Transverse colon (tissue), 4 donors: ENCODE data around the gene PIEZO1. TPM values are rescaled to one million over a fixed set of nuclear protein-coding genes. Genes with fewer than 3 reads are reported as not detected.

Experiments
- DNase-seq: peaks from one replicate; pipeline ENCODE4 v3.0.0-alpha.2; 2019
- H3K27ac ChIP-seq, 4 donors: fragments of 200-600 bp; sonication (generic); 2 replicates each; pipeline ENCODE4 v1.5.1; 2016 to 2018; ENCODE audit warnings: inconsistent platforms in 4 of 4
- H3K27me3 ChIP-seq: fragments of 200-600 bp; sonication (generic); 2 replicates; pipeline ENCODE4 v1.5.1; 2017; ENCODE audit warnings: inconsistent platforms
- H3K36me3 ChIP-seq, 4 donors: fragments of 200-600 bp; sonication (generic); 2 replicates each; pipeline ENCODE4 v1.5.1; 2017 to 2019; ENCODE audit warnings: inconsistent platforms in 4 of 4
- H3K4me1 ChIP-seq, 4 donors: fragments of 200-600 bp; sonication (generic); 2 replicates each; pipeline ENCODE4 v1.5.1; 2017 to 2020; ENCODE audit warnings: inconsistent platforms in 4 of 4
- H3K4me3 ChIP-seq, 4 donors: fragments of 200-600 bp; sonication (generic); 1 replicate in 1 of 4; 2 replicates in 3 of 4; pipeline versions ENCODE4 v1.5.1 to v1.6.1; 2017 to 2019; ENCODE audit warnings: inconsistent platforms in 4 of 4
- H3K9me3 ChIP-seq, 2 donors: fragments of 200-600 bp; sonication (generic); 2 replicates each; pipeline ENCODE4 v1.5.1; 2017 to 2019; ENCODE audit warnings: inconsistent platforms in 2 of 2
- EP300 ChIP-seq: sonication (generic); formaldehyde crosslinking; IDR thresholded peaks from one replicate; pipeline ENCODE4 v1.6.1; 2017; ENCODE audit warnings: antibody characterized with exemption, low read depth
- POLR2A ChIP-seq: fragments of 450-650 bp; IDR thresholded peaks from one replicate; pipeline ENCODE4 v1.6.1; 2016; ENCODE audit warnings: antibody characterized with exemption, mild to moderate bottlenecking, moderate library complexity
- POLR2AphosphoS5 ChIP-seq, 3 donors: sonication (generic); formaldehyde crosslinking; IDR thresholded peaks; one replicate each; pipeline ENCODE4 v1.6.1; 2016; ENCODE audit warnings: antibody characterized with exemption in 3 of 3
- WGBS, 2 donors: methylation state at CpG; one replicate each; pipeline ENCODE4 v1.1.5; 2018; ENCODE audit warnings: low coverage in 1 of 2; 5-methylcytosine and 5-hydroxymethylcytosine counted together
- in situ Hi-C, 4 donors: fragments of 200-750 bp; cut with MboI; loops; one replicate each; pipeline versions ENCODE4 v1.15.0 to v1.15.1; 2017; ENCODE audit warnings: low sequenced_read_pairs in 3 of 4, low pct_ligation_motif_present in 1 of 4, low pct_unique_long_range_greater_than_20kb in 1 of 4
- intact Hi-C: fragments of 100-400 bp; cut with DNase I; formaldehyde crosslinking; loops from one replicate; pipeline ENCODE4 v1.15.1; 2023; ENCODE audit warnings: low total_unique reads
- total RNA-seq, 4 donors: library from RNA; depleted of rRNA; stranded (reverse); fragments of >200 nt; gene quantifications; one replicate each; pipeline ENCODE4 v1.1.0, GENCODE V29; 2016
- TF ChIP-seq, protein P1 (sequence below), 5 experiments: fragments of 200-600 bp in 3 of 5; fragments of 450-650 bp in 2 of 5; sonication (generic) in 3 of 5; IDR thresholded peaks; 1 replicate in 2 of 5; 2 replicates in 3 of 5; pipeline ENCODE4 v1.5.1; 2016 to 2017; ENCODE audit warnings: antibody characterized with exemption in 5 of 5, inconsistent platforms in 3 of 5, mild to moderate bottlenecking in 2 of 5, moderate library complexity in 1 of 5

Gene PIEZO1
- total RNA-seq, 4 donors from 2014 or later: 133 to 546 (median 179) TPM

DNA sequence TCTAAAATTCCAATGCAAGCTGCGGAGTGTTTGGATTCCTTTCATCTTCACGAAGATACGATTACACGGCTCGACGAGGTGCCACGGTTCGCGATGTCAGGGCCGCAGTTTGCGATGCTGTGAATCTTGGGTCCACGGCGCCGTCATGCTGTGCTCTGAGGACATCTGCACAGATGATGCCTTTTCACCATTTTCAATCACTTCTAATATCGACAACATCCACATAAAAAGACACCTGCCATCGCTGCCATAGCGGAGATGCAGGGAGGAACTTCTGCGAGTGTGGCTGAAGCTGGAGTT, 33.5 kb upstream of the PIEZO1 start:
- no peak for TF ChIP-seq EP300
- intact Hi-C loops: no loop called here

DNA sequence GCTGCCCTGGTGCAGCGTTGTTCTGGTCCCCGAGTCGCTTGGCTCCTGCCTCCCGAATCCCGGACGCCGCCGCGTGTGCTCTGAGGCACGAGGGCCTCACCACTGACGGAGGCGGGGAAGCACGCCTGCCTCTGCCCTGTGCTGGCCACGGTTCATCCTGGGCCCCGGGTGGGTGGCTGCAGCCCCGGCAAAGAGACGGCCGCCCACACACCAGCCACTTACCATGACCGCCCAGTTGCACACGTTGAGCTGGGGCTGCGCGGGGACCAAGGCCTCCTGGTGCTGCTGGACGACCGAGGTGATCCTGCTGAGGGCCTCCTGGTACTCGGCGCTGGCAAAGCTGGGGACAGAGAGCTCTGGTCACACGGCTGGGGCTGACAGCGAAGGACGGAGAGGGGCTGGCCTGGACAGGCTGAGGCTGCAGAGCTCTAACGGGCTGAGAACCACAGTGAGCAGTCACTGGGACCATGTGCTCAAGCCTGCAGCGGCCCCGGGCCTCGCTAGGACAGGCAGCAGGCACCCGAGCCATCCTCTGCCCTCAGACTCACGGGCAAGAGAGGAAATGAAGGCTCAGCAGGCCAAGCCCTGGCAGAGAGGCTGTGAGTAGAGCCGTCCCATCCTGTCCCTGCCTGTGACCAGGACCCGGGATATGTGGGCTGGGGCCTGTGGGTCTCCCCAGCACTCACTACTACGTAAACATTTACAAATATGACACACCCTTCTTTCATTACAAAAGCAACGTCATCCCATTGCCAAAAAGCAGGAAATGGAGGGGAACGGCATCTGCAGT, 33.0 kb upstream of the PIEZO1 start:
- intact Hi-C loops (no loop called here), in situ Hi-C loops (loop anchor here in 1 of 4 donors (25.0 kb wide), 1 partner anchor 394 kb away; the partner anchor contains the start of genes SLC22A31 and ZNF778)
- no peak overlapping the region for H3K4me3 ChIP-seq
- no peak for DNase-seq
- H3K36me3 ChIP-seq: peaks cover 0 to 6% (median 3%) of the 10 kb centered on the region in 4 donors
- peaks cover 1 to 10% (median 5%) of the 10 kb centered on the region in 4 donors for H3K4me1 ChIP-seq
- H3K27me3 ChIP-seq: no peaks in the 10 kb centered on the region
- no peaks in the 10 kb centered on the region for H3K9me3 ChIP-seq
- H3K27ac ChIP-seq: no peak overlapping the region
- TF ChIP-seq POLR2AphosphoS5 (IDR thresholded peaks at IDR 0.05) (no peak), EP300 (no peak), POLR2A (no peak)
- TF ChIP-seq, protein P1, sequence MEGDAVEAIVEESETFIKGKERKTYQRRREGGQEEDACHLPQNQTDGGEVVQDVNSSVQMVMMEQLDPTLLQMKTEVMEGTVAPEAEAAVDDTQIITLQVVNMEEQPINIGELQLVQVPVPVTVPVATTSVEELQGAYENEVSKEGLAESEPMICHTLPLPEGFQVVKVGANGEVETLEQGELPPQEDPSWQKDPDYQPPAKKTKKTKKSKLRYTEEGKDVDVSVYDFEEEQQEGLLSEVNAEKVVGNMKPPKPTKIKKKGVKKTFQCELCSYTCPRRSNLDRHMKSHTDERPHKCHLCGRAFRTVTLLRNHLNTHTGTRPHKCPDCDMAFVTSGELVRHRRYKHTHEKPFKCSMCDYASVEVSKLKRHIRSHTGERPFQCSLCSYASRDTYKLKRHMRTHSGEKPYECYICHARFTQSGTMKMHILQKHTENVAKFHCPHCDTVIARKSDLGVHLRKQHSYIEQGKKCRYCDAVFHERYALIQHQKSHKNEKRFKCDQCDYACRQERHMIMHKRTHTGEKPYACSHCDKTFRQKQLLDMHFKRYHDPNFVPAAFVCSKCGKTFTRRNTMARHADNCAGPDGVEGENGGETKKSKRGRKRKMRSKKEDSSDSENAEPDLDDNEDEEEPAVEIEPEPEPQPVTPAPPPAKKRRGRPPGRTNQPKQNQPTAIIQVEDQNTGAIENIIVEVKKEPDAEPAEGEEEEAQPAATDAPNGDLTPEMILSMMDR (IDR thresholded peaks at IDR 0.05): no peak
- 80 to 83% methylated on average over 1 to 18 of the region's 40 CpGs for WGBS, 2 donors

More for the DNA sequence above, 33.5 kb upstream of the PIEZO1 start:
- no peak overlapping the region for H3K27ac ChIP-seq
- no peak for DNase-seq
- no peaks in the 10 kb centered on the region for H3K27me3 ChIP-seq
- in situ Hi-C loops: loop anchor here in 1 of 4 donors (25.0 kb wide), 1 partner anchor 394 kb away; the partner anchor contains the start of genes SLC22A31 and ZNF778
- WGBS, 2 donors: 83 to 96% methylated on average over 5 to 18 of the region's 18 CpGs
- no peak overlapping the region for H3K4me3 ChIP-seq
- H3K4me1 ChIP-seq: peaks cover 0 to 5% (median under 1%) of the 10 kb centered on the region in 4 donors
- H3K9me3 ChIP-seq: no peaks in the 10 kb centered on the region
- peaks cover 0 to 6% (median 3%) of the 10 kb centered on the region in 4 donors for H3K36me3 ChIP-seq

DNA sequence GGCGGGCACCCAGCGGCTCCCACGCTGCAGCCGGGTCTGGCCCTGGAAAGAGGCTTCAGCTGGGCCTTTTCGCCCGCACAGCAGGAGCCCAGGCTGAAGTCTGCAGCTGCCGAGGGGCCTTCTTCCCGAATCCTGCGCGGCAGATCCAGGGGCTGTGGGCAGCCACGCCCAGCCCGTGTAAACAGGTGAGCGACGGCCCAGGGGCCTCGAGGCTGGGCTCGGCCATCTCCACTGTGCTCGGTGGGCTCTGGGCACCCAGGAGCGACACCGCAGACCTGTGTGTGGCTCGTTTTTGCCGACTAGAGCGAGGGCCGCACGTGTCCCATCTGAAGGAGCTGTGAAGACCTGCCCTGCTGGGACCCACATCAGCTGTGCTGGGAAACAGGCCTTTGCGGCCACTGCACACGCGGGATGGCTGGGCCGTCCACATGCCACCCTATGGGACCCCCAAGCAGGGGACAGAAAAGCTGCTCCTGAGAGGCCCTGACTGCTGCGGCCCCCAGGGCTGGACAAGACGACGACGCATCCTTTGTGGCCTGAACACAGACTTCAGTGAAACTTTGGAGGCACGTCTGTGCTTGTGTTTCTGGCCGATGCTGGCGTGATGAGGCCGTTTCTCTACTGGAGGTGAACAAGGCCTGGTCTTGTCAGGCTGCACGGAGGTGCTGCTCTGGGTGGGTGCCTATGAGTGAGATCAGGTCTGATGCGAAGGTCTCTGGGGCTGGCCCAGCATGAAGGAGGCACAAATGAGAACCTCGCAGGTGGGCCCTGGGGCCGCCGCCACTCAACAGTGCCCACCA, 31.9 kb upstream of the PIEZO1 start:
- H3K4me1 ChIP-seq: peaks cover 4 to 21% (median 16%) of the 10 kb centered on the region in 4 donors
- in situ Hi-C loops: loop anchor here in 1 of 4 donors (25.0 kb wide), 1 partner anchor 395 kb away; the partner anchor contains the start of genes SLC22A31 and ZNF778
- no peaks in the 10 kb centered on the region for H3K9me3 ChIP-seq
- TF ChIP-seq POLR2AphosphoS5 (IDR thresholded peaks at IDR 0.05): no peak
- no peak for TF ChIP-seq EP300
- TF ChIP-seq, protein P1 (IDR thresholded peaks at IDR 0.05): no peak
- TF ChIP-seq POLR2A: no peak
- DNase-seq: no peak
- H3K36me3 ChIP-seq: peaks cover 0 to 1% (median 0%) of the 10 kb centered on the region in 4 donors
- intact Hi-C loops: no loop called here
- 85% methylated on average over 23 of the region's 41 CpGs; no CpG with 5 or more reads in 1 of the 2 donors for WGBS, 2 donors
- no peak overlapping the region for H3K4me3 ChIP-seq
- no peak overlapping the region for H3K27ac ChIP-seq
- H3K27me3 ChIP-seq: no peaks in the 10 kb centered on the region

DNA sequence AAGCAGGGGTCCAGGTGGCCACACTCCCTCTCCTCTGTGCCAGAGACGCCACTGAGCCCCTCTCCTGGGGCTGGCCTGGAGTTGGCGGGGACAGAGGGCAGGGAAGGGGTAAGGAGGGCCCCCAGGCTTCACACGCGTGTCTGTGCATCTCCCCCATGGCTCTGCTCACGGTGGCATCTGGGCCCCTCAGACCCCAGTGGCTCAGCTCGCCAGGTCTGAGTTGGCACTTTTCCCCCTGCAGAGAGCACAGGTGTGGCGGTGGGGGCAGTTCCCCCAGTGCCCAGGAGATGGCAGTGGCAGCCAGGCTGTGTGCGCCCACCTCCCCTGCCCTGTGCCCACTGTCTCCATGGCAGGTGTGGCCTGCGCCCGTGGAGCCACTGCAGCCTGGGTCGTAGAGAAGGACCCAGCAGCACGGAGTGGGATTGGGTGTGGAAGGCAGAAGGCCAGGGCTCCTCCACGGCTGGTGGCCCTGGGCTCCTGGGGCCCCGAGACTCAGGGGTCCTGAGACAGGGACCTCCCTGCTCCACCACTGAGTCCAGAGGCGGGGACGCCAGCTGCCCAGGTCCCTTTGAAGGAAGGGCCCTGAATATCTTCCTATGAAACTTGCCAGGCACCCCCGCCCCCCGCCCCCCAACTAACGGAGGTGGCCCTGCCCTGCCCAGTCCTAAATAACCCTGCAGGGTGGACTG, 31.0 kb upstream of the PIEZO1 start:
- Histone ChIP-seq H3K9me3 (no peaks in the 10 kb centered on the region), H3K27me3 (no peaks in the 10 kb centered on the region), H3K36me3 (no peaks in the 10 kb centered on the region), H3K4me3 (no peak overlapping the region), H3K4me1 (peaks cover 4 to 23% (median 19%) of the 10 kb centered on the region in 4 donors), H3K27ac (no peak overlapping the region)
- TF ChIP-seq POLR2A: no peak
- peak in 2 of 3 donors; percentile 13 to 35 for TF ChIP-seq POLR2AphosphoS5 (IDR thresholded peaks at IDR 0.05)
- TF ChIP-seq, protein P1 (IDR thresholded peaks at IDR 0.05): peak; percentile 62 to 85 (median 77)
- TF ChIP-seq EP300: no peak
- WGBS, 2 donors: 52% methylated on average over 15 of the region's 19 CpGs; no CpG with 5 or more reads in 1 of the 2 donors
- in situ Hi-C loops (loop anchor here in 1 of 4 donors (25.0 kb wide), 1 partner anchor 396 kb away; the partner anchor contains the start of genes SLC22A31 and ZNF778), intact Hi-C loops (no loop called here)
- peak; percentile 61 for DNase-seq
